Stimulated activated naive CD8-positive, alpha-beta T cell treated with anti-CD3 and anti-CD28 coated beads, Interleukin-15, amount 100 ng/mL, for 72 hours (primary cell): ENCODE measurements around the gene ARL6IP1.

Experiments
- ATAC-seq: fragments of 150-1000 bp; cut with Tn5 transposase; 2 replicates; pipeline ENCODE4 v1.10.0; 2021; ENCODE audit warnings: mild to moderate bottlenecking, moderate library complexity
- DNase-seq, 2 donors: peaks; one replicate each; pipeline ENCODE4 v3.0.0; 2021 to 2022
- H3K27ac Mint-ChIP-seq, 2 donors: one replicate each; pipeline ENCODE4 v1.8.0; 2022; ENCODE audit warnings: mild to moderate bottlenecking in 2 of 2, mixed read lengths in 2 of 2, moderate library complexity in 2 of 2
- H3K27me3 Mint-ChIP-seq: one replicate; pipeline ENCODE4 v1.8.0; 2022; ENCODE audit warnings: mixed read lengths
- H3K4me1 Mint-ChIP-seq: one replicate; pipeline ENCODE4 v1.8.0; 2022; ENCODE audit warnings: mild to moderate bottlenecking, mixed read lengths
- H3K4me3 Mint-ChIP-seq, 2 donors: one replicate each; pipeline ENCODE4 v1.8.0; 2022; ENCODE audit warnings: mild to moderate bottlenecking in 2 of 2, mixed read lengths in 2 of 2, moderate library complexity in 1 of 2
- H3K9me3 Mint-ChIP-seq, 2 donors: one replicate each; pipeline ENCODE4 v1.8.0; 2022; ENCODE audit warnings: mixed read lengths in 2 of 2

The ARL6IP1 gene

DNA sequence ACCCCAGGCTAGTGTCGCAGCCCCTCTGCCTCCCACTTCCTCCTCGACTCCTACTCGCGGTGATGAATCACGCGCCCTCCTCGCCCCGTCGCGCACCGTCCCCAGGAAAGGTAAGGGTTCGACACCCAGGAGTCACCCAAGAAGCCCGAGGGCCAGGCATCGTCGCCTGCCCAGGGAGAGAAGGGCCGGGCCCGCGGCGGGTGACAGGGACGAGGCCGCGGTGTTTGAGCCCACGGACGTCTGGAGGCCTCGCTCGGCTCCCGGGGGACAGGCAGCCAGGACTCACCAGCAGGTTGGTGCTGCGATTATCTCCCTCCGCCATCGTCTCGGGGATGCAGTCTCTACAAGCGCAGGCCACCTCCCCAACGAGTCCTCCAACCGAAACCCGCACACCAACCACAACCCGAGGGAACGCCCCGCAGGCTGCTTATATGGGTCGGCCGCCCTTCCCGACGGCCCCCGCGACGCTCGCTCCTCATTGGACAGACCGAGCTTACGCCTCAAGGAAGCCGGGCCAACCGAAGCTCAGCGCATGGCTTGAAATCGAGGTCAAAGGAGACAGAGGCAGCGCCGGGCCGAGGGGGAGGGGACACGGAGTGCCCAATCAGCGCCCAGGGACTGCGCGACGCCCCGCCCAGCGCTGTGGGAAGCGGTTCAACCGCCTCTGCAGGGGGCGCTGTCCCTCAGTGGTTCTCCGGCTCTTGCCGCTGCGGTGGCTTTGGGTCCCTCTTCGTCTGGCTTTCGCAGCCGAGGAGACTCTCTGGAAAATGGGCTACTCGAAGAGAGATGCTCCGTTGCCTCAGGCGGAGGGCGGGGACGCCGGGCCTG, at the start of gene ARL6IP1:
TSS of gene ARL6IP1 (minus strand) at position 405 of the 828 bp plus-strand sequence. CDS start at position 322, 83 bp downstream.
- ATAC-seq (peak; percentile 95), DNase-seq (peak; percentile 99)
- Mint-ChIP-seq H3K9me3 (no peaks in the 10 kb centered on the region), H3K27ac (peak within 1 kb of the TSS; percentile 98), H3K27me3 (no peaks in the 10 kb centered on the region), H3K4me3 (peak within 1 kb of the TSS; percentile 83 to 98), H3K4me1 (peaks cover 78% of the 10 kb centered on the region)

DNA sequence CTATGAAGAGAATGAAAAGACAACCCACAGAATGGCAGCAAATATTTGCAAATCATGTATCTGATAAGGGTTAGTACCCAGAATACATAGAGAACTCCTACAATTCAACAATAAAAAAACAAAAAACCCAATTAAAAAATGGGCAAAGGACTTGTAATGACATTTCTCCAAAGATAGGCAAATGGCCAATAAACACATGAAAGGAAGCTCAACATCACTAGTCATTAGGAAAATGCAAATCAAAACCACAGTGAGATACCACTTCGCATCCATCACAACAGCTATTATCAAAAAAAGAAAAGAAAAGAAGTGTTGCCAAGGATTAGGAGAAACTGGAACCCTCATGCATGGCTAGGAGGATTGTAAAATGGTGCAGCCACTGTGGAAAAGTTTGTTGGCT, 45.1 kb upstream of the ARL6IP1 start:
- Mint-ChIP-seq H3K27me3 (no peaks in the 10 kb centered on the region), H3K4me3 (no peak overlapping the region), H3K4me1 (no peaks in the 10 kb centered on the region), H3K9me3 (no peaks in the 10 kb centered on the region), H3K27ac (peak overlapping the region in 1 of 2 donors; percentile 54)
- ATAC-seq (no peak), DNase-seq (no peak)

DNA sequence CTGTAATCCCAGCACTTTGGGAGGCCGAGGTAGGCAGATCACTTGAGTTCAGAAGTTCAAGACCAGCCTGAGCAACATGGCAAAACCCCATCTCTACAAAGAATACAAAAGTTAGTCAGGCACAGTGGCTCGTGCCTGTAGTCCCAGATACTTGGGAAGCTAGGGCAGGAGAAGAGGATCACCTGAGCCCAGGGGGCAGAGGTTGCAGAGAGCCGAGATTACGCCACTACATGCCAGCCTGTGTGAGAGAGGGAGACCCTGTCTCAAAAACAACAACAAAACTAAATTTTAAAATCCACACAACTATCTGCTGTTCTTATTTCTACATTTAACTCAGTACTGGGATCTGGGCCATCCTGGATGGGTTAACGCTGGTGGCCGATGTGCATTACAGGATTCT, 41.2 kb upstream of the ARL6IP1 start:
- no peaks in the 10 kb centered on the region for H3K9me3 Mint-ChIP-seq
- H3K27me3 Mint-ChIP-seq = no peaks in the 10 kb centered on the region
- ATAC-seq (no peak), DNase-seq (no peak)
- H3K4me3 Mint-ChIP-seq = no peak overlapping the region
- H3K27ac Mint-ChIP-seq = peak overlapping the region in 1 of 2 donors; percentile 6
- peaks cover 8% of the 10 kb centered on the region for H3K4me1 Mint-ChIP-seq

DNA sequence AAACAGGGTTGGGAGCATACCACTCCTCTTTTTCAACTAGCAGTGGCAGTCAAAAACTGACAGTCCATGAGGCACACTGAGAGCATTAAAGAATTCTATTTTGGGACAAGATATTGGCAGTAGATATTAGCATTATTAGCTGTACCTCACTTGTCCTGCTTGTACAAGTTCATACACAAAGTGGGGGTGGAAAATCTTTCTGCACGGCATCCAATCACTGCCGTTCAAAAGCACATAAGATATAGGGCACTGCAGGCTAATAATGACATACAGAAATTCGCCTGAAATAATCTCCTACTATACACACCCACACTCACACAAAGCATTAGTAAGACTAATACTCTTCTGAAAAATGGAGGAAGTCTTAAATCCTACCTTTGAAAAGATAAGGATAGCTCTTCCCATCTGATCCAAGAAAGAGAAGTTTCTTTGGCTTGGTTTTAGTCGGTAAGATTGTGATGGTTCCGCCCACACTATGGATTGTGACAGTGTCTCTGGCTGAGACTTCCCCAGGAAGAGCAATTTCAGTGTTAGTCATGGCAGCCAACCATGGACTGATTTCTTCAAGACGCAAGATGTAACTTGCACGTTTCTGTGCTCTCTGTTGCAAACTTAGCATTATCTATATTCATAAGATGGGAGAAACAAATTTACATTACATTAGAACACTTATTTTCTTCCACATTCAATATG, 40.6 kb upstream of the ARL6IP1 start:
- H3K4me1 Mint-ChIP-seq = peaks cover 13% of the 10 kb centered on the region
- no peak for DNase-seq
- no peak overlapping the region for H3K27ac Mint-ChIP-seq
- no peaks in the 10 kb centered on the region for H3K27me3 Mint-ChIP-seq
- no peak for ATAC-seq
- H3K9me3 Mint-ChIP-seq = no peaks in the 10 kb centered on the region
- no peak overlapping the region for H3K4me3 Mint-ChIP-seq

DNA sequence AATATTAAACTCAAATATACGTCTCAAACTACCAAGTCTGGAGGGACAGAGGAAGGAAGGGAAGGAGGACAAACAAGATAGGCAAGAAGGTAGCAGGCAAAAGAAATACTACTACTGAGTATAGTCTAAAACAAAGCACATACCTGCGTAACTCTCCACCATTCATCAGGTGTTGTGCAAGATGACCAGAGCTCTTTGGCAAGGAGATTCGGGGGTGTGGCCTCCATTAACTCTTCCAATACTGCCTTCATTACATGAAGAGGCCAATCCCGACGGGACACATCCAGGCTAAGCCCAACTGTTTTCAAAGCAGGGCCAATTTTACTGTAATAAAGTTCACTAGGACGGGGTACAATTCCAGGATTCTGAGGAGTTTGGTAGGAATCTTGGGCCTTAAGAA, 38.2 kb upstream of the ARL6IP1 start:
- H3K4me3 Mint-ChIP-seq = no peak overlapping the region
- H3K27me3 Mint-ChIP-seq = no peaks in the 10 kb centered on the region
- no peaks in the 10 kb centered on the region for H3K9me3 Mint-ChIP-seq
- H3K4me1 Mint-ChIP-seq = peaks cover 25% of the 10 kb centered on the region
- no peak for DNase-seq
- H3K27ac Mint-ChIP-seq = no peak overlapping the region
- ATAC-seq = no peak

DNA sequence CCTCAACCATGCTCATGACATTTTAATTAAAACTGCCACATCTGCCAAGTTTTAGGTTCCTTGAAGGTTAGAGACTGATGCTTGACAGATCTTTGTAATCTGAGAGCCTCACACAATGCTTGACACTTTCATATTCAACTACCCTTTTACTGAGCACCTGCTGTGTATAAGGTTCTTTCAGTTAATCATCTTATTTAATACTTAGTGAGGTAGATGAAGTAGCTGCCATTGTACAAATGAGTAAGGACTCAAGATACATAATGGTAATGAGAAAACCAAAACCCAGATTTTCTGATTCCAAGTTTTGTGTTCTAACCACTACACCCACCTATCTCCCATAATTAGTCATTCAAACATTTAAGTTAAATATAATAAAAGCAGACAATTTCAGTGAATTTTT, 35.4 kb upstream of the ARL6IP1 start:
- H3K27me3 Mint-ChIP-seq = no peaks in the 10 kb centered on the region
- peaks cover 25% of the 10 kb centered on the region for H3K4me1 Mint-ChIP-seq
- ATAC-seq = peak; percentile 93
- H3K4me3 Mint-ChIP-seq = no peak overlapping the region
- DNase-seq = no peak
- H3K27ac Mint-ChIP-seq = peak overlapping the region; percentile 29 to 71
- no peaks in the 10 kb centered on the region for H3K9me3 Mint-ChIP-seq

DNA sequence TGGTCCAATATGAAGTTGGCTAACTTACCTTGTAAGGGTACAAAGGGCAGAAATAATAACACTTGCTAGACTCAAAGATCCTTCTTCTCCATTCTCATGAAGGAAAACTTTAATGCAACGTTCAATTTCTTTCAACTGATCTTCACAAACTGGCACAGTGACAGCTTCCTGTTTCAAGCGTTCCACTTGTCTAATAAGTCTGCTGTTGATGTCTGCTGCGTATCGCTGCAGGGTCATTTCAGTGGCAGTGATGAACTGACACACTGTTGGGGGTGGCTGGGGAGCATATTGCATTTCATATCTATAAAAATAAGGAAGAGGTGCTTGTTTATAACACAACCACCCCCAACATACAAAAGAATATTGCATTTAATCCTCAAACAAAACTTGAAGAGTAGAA, 33.5 kb upstream of the ARL6IP1 start:
- Mint-ChIP-seq H3K4me1 (peaks cover 25% of the 10 kb centered on the region), H3K27me3 (no peaks in the 10 kb centered on the region), H3K9me3 (no peaks in the 10 kb centered on the region), H3K4me3 (no peak overlapping the region), H3K27ac (no peak overlapping the region)
- no peak for ATAC-seq
- DNase-seq = no peak

DNA sequence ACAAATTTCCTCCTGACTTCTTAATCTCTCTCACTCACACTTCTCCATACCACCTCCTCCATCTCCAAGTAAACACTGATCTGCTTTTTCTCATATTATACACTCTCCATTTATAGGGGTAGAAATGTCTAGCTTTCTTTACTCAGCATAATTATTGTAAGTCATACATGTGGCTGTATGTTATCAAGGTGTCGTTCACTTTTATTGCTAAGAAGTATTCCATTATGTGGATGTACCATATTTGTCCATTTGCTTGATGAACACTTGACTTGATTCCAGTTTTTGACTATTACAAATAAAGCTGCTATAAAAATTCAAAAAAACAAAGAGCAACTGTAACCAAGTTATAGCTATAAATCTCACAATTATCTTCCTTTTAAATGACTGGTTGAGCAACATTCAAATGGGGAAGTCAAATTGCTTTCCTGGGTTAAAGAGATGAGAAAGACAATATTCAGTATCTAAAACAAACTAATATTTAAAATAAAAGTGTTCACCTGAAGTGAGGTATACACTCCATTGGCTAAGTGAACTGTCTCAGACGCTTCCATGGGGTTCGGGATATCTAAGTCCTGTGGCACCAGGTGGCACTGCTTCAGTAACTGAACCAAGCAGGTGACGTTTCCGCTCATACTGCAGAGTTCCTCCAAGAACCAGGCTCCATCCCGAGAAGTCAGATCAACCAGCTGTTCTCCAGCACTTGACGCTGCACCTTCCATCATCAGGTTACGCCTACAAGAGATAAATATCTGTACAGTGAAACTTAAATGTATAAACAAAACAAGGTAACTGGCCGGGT, 32.6 kb upstream of the ARL6IP1 start:
- ATAC-seq (no peak), DNase-seq (no peak)
- H3K9me3 Mint-ChIP-seq = no peaks in the 10 kb centered on the region
- no peaks in the 10 kb centered on the region for H3K27me3 Mint-ChIP-seq
- peak overlapping the region in 1 of 2 donors; percentile 34 for H3K27ac Mint-ChIP-seq
- H3K4me3 Mint-ChIP-seq = no peak overlapping the region
- peaks cover 25% of the 10 kb centered on the region for H3K4me1 Mint-ChIP-seq

DNA sequence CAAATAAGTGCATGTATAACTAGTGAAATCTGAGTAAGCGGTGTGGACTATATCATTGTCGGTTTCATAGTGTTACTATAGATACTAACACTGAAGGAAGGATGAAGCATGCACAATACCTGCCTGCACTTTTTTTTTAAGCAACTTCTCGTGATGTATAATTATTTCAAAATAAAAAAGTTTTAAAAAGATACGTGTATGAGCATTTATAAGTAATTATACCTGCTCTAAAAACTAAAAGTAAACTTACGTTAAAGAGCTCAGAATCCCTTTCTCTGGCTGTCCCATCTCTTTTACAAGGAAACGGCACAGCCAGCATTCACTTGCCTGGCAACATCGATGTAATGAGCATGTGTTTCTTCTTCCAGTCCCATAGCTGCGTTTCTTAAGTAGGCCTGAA, 31.3 kb upstream of the ARL6IP1 start:
- Mint-ChIP-seq H3K4me3 (no peak overlapping the region), H3K9me3 (no peaks in the 10 kb centered on the region), H3K4me1 (peaks cover 17% of the 10 kb centered on the region), H3K27me3 (no peaks in the 10 kb centered on the region), H3K27ac (no peak overlapping the region)
- DNase-seq (no peak), ATAC-seq (no peak)

DNA sequence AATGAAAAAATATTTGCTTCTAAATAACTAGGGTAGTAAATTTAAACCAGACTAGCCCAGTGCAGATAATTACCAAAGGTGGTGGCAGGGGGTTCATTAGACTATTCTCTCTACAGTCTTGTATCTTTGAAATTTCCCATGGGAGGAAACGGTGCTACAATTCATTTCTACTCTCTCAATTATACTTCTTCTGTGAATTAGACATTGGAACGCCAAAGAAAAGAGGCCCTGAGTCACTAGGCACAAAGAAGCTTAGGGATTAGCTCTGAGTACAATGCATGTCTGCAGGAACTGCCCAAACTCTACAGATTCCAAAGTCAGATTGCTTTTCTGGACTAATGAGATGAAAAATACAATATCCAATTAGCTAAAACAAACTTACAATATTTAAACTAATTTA, 30.7 kb upstream of the ARL6IP1 start:
- Mint-ChIP-seq H3K4me1 (peaks cover 12% of the 10 kb centered on the region), H3K27me3 (no peaks in the 10 kb centered on the region), H3K27ac (no peak overlapping the region), H3K9me3 (no peaks in the 10 kb centered on the region), H3K4me3 (no peak overlapping the region)
- no peak for ATAC-seq
- DNase-seq = no peak

DNA sequence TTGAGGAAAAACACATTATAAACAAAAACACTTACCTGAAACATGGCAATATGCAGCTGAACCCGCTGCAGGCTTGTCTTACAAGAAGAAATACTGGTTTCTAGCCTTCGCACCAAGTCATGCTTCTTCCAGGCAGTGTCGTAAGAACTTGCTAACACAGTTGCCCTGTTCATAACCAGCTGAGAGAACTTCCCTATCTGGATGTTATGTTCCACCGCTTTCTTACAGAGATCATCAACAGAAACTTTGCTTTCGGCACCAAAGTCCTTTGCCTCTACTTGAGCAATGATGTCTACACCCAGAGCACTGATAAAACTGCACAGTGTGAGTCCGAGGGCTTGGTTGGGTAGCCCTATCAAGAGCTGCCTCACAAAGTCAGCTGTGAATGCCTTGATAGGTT, 27.9 kb upstream of the ARL6IP1 start:
- H3K4me3 Mint-ChIP-seq = no peak overlapping the region
- no peaks in the 10 kb centered on the region for H3K4me1 Mint-ChIP-seq

DNA sequence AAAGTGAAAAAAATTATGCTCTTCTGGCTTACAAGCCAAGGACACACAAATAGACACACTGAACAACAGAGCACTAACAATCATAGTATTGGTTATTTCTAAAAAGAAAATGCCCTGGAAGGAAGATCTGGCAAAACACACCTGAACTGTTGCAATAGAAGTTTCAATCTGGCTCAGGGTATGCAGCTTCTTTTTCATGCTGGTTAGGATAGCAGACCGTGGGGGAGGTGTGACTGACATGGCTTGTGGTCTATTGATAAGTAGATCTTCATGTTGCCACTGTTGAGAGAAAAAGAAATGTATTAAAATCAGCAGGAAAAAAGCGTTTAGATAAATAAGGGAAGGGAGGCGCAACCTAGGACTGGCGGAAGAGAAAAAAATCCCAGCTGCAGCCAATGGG, 26.5 kb upstream of the ARL6IP1 start:
- Mint-ChIP-seq H3K9me3 (no peaks in the 10 kb centered on the region), H3K4me3 (no peak overlapping the region), H3K4me1 (no peaks in the 10 kb centered on the region), H3K27ac (peak overlapping the region in 1 of 2 donors; percentile 63), H3K27me3 (no peaks in the 10 kb centered on the region)
- DNase-seq (no peak), ATAC-seq (no peak)

More for the DNA sequence above, 27.9 kb upstream of the ARL6IP1 start:
- no peak for DNase-seq
- no peak overlapping the region for H3K27ac Mint-ChIP-seq
- no peaks in the 10 kb centered on the region for H3K9me3 Mint-ChIP-seq
- no peaks in the 10 kb centered on the region for H3K27me3 Mint-ChIP-seq
- ATAC-seq = no peak

DNA sequence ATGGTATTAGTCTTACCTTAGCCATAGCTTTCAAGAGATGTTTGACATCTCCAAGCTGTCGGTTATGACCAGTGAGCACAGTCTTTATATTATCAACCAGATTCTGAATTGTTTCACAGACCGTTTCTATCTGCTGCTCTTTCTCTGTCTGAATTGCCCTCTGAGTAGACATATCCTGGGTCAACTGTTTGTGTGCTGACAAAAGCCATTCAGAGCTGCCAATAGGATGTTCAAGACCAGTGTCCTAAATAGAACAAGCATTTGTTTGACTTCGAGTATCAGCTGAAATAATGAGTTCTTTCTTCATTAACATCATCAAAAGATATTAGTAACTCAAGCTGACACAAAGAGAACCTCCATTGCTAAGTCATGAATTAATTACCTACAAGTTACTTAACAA, 14.9 kb upstream of the ARL6IP1 start:
- Mint-ChIP-seq H3K9me3 (no peaks in the 10 kb centered on the region), H3K27ac (no peak overlapping the region), H3K4me3 (no peak overlapping the region), H3K27me3 (no peaks in the 10 kb centered on the region), H3K4me1 (peaks cover 10% of the 10 kb centered on the region)
- ATAC-seq (no peak), DNase-seq (no peak)

DNA sequence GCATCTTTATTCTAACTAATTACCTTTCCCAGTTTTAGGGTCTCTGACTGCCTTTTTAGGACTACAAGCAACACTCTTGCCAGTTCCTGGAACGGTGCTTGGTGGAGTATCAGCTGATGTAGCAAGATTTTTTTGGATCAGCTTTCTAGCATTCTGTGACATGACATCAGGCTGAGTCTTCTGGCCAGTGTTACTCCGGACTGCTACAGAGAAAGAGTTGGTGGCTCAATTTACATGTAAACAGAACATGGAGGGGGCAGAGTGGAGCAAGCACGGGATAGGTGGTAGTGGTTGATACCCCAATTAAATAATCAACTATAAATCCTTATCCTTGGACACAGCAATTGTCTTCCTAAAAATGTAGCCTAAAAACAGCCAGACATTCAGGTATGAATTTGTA, 10.6 kb upstream of the ARL6IP1 start:
- ATAC-seq = no peak
- Mint-ChIP-seq H3K4me1 (no peaks in the 10 kb centered on the region), H3K9me3 (no peaks in the 10 kb centered on the region), H3K4me3 (no peak overlapping the region), H3K27me3 (no peaks in the 10 kb centered on the region), H3K27ac (no peak overlapping the region)
- no peak for DNase-seq

DNA sequence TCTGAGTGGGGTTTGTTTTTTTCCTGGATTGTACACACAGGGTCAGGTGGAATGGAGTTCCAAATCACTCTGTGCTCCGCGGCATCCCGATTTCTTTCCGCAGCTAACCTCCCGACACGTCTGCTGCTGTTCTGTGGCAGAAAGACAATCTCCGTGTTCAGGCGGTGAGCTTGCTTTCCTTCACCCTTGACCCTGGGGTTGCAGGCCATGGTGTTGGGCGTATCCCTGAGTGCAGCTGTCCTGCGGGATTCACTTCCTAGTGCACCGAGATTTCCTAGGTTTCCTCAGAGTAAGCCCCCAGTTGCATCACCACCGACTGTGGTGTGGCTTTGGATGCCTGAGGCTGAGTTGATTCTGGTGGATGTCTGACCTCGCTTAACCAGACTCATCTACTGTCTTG, 7.8 kb upstream of the ARL6IP1 start:
- no peak overlapping the region for H3K27ac Mint-ChIP-seq
- no peak for DNase-seq
- no peaks in the 10 kb centered on the region for H3K9me3 Mint-ChIP-seq
- H3K4me1 Mint-ChIP-seq = peaks cover 21% of the 10 kb centered on the region
- H3K27me3 Mint-ChIP-seq = no peaks in the 10 kb centered on the region
- H3K4me3 Mint-ChIP-seq = no peak overlapping the region
- ATAC-seq = no peak
